ENCODE results near the gene ABI1. TPM values are rescaled to one million over a fixed set of nuclear protein-coding genes. Genes with fewer than 3 reads are reported as not detected.

Gene ABI1
- total and polyA plus RNA-seq, 2 of the 13 experiments (the other 11 are each of a cell fraction or from before 2014, with no cell fraction given), result 20.9 to 22.9 TPM

DNA sequence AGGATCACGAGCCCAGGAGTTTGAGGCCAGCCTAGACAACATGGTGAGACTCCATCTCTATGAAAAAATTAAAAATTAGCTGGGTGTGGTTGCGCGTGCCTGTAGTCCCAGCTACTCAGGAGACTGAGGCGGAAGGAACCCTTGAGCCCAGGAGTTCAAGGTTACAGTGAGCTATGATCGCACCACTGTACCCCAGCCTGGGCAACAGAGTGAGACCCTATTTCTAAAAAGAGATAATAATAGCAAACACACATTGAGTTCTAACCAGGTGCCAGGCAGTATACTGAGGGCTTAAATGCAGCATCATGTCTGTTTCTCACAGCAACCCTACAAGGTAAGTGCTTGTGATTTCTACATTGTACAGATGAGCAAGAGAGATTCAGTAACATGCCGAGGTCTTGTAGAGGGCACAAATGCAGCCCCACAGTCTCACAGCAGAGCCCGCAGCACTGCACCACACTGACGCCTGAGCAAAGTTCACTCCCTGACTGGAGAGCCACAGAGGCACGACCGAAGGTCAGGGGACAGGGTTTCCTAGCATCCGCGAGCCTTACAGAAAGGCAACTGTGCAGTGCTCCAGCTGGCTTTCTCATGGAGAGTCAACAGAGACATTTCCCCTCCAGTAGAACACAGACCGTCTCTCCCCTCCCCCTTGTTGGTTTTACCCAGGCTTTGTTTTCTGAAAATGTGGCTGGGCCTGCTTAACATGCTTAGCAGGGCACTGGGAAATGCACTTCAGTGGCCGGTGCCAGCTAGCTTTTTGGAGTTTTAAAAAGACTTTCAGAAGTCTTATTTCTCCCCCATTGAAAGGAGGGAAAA is 126.8 kb downstream of the ABI1 start (continued):
- TF ChIP-seq POGZ (CRISPR knock-in tag; IDR thresholded peaks at IDR 0.05) (peak; percentile 92), ZNF737 (CRISPR knock-in tag; IDR thresholded peaks at IDR 0.05; ENCODE audit: borderline replicate concordance) (no peak), GFI1 (CRISPR knock-in tag; IDR thresholded peaks at IDR 0.05; ENCODE audit: borderline replicate concordance) (no peak), ZNF564 (CRISPR knock-in tag; IDR thresholded peaks at IDR 0.05) (no peak), KDM6A (CRISPR knock-in tag; IDR thresholded peaks at IDR 0.05; ENCODE audit: low read depth) (peak; percentile 97), TOPORS (CRISPR knock-in tag; IDR thresholded peaks at IDR 0.05) (no peak), ARID2 (CRISPR knock-in tag; IDR thresholded peaks at IDR 0.05; ENCODE audit: borderline replicate concordance) (no peak), NFIB (CRISPR knock-in tag; IDR thresholded peaks at IDR 0.05; ENCODE audit: borderline replicate concordance) (no peak), KDM1A (CRISPR knock-in tag; IDR thresholded peaks at IDR 0.05) (peak; percentile 77; the same call in 1 of the 2 replicates), ADNP (CRISPR knock-in tag; IDR thresholded peaks at IDR 0.05) (no peak; the same call in 1 of the 2 replicates)
- TF ChIP-seq, protein P1, sequence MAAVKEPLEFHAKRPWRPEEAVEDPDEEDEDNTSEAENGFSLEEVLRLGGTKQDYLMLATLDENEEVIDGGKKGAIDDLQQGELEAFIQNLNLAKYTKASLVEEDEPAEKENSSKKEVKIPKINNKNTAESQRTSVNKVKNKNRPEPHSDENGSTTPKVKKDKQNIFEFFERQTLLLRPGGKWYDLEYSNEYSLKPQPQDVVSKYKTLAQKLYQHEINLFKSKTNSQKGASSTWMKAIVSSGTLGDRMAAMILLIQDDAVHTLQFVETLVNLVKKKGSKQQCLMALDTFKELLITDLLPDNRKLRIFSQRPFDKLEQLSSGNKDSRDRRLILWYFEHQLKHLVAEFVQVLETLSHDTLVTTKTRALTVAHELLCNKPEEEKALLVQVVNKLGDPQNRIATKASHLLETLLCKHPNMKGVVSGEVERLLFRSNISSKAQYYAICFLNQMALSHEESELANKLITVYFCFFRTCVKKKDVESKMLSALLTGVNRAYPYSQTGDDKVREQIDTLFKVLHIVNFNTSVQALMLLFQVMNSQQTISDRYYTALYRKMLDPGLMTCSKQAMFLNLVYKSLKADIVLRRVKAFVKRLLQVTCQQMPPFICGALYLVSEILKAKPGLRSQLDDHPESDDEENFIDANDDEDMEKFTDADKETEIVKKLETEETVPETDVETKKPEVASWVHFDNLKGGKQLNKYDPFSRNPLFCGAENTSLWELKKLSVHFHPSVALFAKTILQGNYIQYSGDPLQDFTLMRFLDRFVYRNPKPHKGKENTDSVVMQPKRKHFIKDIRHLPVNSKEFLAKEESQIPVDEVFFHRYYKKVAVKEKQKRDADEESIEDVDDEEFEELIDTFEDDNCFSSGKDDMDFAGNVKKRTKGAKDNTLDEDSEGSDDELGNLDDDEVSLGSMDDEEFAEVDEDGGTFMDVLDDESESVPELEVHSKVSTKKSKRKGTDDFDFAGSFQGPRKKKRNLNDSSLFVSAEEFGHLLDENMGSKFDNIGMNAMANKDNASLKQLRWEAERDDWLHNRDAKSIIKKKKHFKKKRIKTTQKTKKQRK (IDR thresholded peaks at IDR 0.05; ENCODE audit: low read length), result no peak
- TF ChIP-seq, protein P2, sequence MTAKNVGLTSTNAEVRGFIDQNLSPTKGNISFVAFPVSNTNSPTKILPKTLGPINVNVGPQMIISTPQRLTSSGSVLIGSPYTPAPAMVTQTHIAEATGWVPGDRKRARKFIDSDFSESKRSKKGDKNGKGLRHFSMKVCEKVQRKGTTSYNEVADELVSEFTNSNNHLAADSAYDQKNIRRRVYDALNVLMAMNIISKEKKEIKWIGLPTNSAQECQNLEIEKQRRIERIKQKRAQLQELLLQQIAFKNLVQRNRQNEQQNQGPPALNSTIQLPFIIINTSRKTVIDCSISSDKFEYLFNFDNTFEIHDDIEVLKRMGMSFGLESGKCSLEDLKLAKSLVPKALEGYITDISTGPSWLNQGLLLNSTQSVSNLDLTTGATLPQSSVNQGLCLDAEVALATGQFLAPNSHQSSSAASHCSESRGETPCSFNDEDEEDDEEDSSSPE (CRISPR knock-in tag; IDR thresholded peaks at IDR 0.05), result no peak
- TF ChIP-seq, protein P3, sequence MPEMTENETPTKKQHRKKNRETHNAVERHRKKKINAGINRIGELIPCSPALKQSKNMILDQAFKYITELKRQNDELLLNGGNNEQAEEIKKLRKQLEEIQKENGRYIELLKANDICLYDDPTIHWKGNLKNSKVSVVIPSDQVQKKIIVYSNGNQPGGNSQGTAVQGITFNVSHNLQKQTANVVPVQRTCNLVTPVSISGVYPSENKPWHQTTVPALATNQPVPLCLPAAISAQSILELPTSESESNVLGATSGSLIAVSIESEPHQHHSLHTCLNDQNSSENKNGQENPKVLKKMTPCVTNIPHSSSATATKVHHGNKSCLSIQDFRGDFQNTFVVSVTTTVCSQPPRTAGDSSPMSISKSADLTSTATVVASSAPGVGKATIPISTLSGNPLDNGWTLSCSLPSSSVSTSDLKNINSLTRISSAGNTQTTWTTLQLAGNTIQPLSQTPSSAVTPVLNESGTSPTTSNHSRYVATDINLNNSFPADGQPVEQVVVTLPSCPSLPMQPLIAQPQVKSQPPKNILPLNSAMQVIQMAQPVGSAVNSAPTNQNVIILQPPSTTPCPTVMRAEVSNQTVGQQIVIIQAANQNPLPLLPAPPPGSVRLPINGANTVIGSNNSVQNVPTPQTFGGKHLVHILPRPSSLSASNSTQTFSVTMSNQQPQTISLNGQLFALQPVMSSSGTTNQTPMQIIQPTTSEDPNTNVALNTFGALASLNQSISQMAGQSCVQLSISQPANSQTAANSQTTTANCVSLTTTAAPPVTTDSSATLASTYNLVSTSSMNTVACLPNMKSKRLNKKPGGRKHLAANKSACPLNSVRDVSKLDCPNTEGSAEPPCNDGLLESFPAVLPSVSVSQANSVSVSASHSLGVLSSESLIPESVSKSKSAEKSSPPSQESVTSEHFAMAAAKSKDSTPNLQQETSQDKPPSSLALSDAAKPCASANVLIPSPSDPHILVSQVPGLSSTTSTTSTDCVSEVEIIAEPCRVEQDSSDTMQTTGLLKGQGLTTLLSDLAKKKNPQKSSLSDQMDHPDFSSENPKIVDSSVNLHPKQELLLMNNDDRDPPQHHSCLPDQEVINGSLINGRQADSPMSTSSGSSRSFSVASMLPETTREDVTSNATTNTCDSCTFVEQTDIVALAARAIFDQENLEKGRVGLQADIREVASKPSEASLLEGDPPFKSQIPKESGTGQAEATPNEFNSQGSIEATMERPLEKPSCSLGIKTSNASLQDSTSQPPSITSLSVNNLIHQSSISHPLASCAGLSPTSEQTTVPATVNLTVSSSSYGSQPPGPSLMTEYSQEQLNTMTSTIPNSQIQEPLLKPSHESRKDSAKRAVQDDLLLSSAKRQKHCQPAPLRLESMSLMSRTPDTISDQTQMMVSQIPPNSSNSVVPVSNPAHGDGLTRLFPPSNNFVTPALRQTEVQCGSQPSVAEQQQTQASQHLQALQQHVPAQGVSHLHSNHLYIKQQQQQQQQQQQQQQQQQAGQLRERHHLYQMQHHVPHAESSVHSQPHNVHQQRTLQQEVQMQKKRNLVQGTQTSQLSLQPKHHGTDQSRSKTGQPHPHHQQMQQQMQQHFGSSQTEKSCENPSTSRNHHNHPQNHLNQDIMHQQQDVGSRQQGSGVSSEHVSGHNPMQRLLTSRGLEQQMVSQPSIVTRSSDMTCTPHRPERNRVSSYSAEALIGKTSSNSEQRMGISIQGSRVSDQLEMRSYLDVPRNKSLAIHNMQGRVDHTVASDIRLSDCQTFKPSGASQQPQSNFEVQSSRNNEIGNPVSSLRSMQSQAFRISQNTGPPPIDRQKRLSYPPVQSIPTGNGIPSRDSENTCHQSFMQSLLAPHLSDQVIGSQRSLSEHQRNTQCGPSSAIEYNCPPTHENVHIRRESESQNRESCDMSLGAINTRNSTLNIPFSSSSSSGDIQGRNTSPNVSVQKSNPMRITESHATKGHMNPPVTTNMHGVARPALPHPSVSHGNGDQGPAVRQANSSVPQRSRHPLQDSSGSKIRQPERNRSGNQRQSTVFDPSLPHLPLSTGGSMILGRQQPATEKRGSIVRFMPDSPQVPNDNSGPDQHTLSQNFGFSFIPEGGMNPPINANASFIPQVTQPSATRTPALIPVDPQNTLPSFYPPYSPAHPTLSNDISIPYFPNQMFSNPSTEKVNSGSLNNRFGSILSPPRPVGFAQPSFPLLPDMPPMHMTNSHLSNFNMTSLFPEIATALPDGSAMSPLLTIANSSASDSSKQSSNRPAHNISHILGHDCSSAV (CRISPR knock-in tag; IDR thresholded peaks at IDR 0.05; ENCODE audit: borderline replicate concordance), result no peak
